HL-60 (cell line): ENCODE measurements around the gene KCNJ13.

Experiments used
- TF ChIP-seq, protein P1 (sequence below): IDR thresholded peaks from one replicate; pipeline ENCODE4 v1.5.1; 2011; ENCODE audit warnings: low read length, control low read depth, inconsistent platforms; ENCODE audit not compliant: insufficient read depth
- TF ChIP-seq, protein P2 (sequence below): IDR thresholded peaks from 2 replicates; pipeline ENCODE4 v1.6.1; 2012; ENCODE audit warnings: low read depth; ENCODE audit not compliant: insufficient replicate concordance

DNA sequence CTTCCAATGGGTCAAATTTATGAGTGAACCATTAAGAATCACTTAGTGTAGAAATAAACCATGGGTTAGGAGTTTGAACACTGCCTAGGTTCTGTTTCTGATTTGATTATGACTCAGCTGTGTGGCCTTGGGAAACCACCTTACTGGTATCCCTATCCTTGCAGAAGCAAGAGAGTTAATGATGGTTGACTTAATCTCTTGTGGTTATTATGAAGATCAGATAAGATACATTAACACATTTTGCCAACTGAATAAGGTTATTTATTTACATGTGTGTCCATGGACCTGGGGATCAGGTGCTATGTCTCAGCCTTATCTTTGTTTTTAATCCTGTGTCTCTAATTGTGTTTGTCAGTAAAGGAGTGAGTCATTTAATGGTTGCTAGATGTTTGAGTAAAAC, 5.4 kb upstream of the KCNJ13 start:
- TF ChIP-seq, protein P1, sequence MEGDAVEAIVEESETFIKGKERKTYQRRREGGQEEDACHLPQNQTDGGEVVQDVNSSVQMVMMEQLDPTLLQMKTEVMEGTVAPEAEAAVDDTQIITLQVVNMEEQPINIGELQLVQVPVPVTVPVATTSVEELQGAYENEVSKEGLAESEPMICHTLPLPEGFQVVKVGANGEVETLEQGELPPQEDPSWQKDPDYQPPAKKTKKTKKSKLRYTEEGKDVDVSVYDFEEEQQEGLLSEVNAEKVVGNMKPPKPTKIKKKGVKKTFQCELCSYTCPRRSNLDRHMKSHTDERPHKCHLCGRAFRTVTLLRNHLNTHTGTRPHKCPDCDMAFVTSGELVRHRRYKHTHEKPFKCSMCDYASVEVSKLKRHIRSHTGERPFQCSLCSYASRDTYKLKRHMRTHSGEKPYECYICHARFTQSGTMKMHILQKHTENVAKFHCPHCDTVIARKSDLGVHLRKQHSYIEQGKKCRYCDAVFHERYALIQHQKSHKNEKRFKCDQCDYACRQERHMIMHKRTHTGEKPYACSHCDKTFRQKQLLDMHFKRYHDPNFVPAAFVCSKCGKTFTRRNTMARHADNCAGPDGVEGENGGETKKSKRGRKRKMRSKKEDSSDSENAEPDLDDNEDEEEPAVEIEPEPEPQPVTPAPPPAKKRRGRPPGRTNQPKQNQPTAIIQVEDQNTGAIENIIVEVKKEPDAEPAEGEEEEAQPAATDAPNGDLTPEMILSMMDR, result no peak
- TF ChIP-seq, protein P2, sequence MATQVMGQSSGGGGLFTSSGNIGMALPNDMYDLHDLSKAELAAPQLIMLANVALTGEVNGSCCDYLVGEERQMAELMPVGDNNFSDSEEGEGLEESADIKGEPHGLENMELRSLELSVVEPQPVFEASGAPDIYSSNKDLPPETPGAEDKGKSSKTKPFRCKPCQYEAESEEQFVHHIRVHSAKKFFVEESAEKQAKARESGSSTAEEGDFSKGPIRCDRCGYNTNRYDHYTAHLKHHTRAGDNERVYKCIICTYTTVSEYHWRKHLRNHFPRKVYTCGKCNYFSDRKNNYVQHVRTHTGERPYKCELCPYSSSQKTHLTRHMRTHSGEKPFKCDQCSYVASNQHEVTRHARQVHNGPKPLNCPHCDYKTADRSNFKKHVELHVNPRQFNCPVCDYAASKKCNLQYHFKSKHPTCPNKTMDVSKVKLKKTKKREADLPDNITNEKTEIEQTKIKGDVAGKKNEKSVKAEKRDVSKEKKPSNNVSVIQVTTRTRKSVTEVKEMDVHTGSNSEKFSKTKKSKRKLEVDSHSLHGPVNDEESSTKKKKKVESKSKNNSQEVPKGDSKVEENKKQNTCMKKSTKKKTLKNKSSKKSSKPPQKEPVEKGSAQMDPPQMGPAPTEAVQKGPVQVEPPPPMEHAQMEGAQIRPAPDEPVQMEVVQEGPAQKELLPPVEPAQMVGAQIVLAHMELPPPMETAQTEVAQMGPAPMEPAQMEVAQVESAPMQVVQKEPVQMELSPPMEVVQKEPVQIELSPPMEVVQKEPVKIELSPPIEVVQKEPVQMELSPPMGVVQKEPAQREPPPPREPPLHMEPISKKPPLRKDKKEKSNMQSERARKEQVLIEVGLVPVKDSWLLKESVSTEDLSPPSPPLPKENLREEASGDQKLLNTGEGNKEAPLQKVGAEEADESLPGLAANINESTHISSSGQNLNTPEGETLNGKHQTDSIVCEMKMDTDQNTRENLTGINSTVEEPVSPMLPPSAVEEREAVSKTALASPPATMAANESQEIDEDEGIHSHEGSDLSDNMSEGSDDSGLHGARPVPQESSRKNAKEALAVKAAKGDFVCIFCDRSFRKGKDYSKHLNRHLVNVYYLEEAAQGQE, result no peak
